Activated effector memory CD4-positive, alpha-beta T cell treated with Interleukin-2 at 50 U/mL for 16 hours (primary cell): ENCODE results near the gene GGACT.
"Not testable (repeated sequence)": the region's sequence is repeated elsewhere in the genome, so short reads cannot be mapped to it uniquely, and the experiment has no call there.

Experiments
- DNase-seq: peaks from one replicate; pipeline ENCODE4 v3.0.0-alpha.2; 2020

The GGACT gene

GRCh38 chr13:100600915-100601314 lies 12.3 kb upstream of the GGACT start:
- DNase-seq: no peak

- no peak for DNase-seq
These were observed 11.9 kb upstream of the GGACT start for GRCh38 chr13:100600461-100600860.

- DNase-seq: no peak
These were observed 8.7 kb upstream of the GGACT start for GRCh38 chr13:100597253-100597652.

DNA sequence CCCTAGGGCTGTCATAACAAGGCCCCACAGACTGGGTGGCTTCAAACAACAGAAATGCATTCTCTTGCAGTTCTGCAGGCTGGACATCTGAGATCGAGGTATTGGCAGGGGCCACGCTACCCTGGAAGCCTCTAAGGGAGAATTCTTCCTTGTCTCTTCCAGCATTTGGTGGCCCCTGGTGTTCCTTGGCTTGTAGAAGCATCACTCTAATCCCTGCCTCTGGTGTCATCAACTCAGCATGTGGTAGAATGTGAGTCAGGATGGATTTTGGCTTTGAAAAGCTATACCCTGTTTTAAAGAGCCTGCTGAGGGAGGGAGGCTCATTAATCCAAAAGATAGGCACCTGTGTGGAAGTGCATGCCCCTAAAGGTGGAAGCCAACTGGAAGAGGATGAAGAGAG lies 7.9 kb upstream of the GGACT start:
- no peak for DNase-seq

- DNase-seq: no peak
These were observed 6.1 kb upstream of the GGACT start for GRCh38 chr13:100594731-100595130.

DNA sequence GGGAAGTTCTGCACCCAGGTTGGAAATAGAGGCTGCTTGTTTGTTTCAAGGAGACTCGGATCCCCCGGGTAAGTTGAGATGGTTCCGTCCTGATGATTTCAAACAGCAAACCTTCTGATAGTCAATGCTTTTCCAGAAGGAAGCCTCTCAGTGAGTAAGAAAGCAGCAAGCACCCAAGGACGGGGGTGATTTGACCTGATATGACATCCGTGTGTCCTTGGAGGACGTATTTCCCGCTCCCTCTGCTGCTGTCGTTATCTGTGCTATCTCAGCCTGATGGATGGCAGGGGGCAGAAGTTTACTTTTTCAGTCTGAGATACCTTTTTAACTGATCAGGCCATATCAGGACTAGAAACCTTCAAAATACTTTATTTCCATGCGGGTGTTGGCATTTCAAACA lies 5.7 kb upstream of the GGACT start:
- no peak for DNase-seq

DNA sequence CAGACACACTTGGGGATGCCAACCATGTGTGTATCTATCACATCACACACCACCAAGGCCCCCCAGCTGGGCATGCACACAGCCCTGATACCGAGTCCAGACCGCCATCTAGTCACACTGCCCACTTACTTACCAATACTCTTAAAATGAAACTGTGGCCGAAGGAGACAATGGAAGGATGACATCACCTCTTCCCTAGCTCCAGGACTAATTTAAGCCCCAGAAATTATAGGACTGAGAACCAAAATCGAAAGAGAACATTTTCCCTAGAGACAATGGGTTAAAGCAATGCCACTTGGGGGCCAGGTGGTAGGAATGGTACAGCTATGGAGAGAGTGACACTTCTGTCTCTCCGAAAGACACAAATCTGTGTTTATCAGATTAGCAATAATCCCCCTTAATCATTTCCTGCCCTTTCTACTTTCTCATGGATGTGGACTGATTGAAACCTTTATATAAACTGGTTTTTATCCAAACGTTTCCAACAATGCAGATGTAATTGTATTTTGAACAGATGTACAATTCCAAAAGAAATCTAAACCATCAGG lies 663 bp upstream of the GGACT start:
- no peak for DNase-seq

- DNase-seq: peak; percentile 4
These were observed 3.7 kb downstream of the GGACT start for GRCh38 chr13:100584896-100585295.

DNA sequence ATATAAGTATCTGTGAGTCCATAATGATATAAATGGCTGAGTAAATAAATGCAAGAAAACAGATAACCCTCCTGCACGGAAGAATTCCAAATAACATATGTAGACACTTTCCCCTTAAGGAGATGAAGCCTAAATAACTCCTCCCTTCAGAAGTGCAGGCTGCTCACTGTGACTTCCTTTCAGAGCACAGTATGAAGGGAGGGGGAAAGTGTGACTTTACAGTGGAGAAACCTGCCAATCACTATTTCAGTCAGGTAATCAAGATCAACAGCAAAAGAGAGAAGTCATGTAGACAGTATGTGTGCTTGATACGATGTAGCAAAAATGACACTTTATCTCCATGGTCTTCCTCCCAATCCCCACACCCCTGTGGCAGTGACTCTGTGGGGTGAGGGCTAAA lies 7.1 kb downstream of the GGACT start:
- no peak for DNase-seq

DNA sequence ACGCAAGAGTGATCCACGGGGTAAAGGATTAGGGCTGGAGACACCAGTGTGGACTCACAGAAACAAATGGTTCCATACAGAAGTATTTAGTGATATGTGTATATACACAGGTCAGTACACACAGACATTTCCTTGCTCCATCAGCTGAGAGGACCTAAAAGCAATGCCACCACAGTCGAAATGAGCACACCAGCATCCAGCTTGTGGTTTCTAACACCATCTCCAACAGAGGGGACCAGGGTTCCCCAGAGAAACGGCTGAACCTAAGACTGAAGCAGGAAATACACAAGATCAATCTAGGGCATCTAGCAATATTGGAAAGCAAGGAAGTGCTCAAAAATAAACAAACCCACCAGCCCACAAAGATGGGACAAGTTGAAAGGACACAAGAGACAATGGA lies 7.6 kb downstream of the GGACT start:
- no peak for DNase-seq

DNA sequence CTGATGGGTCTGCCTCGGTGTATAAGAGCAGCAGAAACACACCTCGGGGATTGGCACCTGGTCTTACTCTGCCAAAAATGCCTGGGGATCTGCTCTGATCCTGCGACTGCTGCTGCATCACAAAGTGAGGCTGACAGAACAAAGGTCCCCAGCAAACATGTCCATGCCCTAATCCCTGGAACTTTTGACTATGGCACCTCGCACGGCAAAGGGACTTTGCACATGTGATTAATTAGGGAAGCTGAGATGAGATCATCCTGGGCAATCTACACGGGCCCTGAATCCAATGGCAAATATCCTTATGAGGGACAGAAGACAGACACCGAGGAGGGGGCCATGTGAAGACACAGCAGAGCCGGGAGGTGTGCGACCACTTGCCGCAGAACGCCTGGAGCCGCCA lies 8.5 kb downstream of the GGACT start:
- no peak for DNase-seq

- DNase-seq: not testable (repeated sequence)
These were observed 11.3 kb downstream of the GGACT start for GRCh38 chr13:100577239-100577638.

- DNase-seq: peak; percentile 50
These were observed 15.5 kb downstream of the GGACT start for GRCh38 chr13:100573121-100573520.

DNA sequence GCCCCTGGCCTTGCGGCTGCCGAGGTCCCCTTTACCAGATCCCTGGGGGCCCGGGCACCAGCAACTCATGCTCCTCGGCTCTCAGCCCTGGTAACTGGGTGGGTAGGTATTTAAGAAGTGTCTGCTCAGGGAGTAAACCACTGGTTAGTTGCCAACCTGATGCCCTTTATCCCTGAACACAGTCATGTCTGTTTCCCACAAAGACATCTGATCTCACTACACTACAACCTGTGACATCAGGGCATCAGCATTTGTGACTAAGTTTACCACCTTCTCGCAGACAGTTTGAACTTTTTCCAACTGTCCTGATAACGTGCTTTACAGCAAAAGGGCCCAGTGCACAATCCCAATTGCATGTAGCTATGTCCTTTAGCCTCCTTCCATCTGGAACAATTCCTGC lies 22.0 kb downstream of the GGACT start:
- DNase-seq: no peak

DNA sequence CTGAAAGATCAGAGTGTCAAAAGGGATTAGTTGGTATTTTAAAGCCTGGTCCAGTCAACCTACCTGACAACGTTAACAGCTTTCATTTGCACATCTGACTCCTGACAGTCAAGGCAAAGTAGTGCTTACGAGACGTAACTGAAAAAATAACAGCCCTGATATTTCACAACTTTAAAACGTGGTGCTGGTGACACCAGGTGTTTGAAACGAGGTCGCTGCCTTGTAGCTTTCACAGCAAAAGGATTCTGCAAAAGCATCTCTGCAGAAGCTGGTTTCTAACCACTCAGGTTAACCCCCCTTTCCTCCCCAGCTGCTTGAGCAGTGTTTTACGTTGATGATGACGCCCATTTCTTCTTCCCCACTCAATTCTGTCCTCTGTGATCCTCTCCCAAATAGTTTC lies 23.3 kb downstream of the GGACT start:
- DNase-seq: no peak

DNA sequence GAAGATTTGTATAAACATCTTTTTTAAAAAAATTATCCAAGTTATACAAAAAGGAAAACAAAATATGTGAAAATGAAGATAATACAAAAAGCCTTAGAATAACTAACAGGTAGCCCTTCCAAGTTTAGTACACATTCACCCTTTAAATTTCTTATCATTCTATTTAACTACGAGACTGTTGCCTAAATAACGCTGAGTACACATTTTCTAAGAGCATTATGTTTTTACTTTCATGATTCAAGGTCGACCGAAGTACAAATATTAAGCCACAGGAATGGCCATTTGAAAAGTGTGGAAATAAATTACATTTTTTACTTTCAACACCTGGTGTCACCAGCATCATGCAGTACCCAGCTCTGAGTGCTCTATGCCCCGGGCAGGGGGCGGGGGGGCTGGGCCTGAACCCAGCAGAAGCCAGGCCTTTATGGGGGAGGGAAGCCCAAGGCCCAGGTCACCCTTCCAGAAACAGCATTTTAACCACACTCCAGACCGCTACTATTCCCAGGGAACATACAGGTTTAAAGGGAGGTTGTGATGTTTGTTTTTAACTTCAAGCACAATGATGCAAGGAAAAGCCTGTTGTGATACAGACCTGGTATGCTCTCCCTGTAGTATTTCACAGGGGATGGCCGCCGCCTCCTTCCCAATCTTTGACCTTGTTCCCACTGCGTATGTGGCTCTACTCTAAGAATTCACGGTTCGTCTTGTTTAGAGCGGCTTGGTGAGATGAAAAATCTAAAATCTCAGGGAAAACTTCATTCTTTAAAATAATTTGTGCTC lies 24.0 kb downstream of the GGACT start:
- DNase-seq: no peak

GRCh38 chr13:100563779-100564178 lies 24.8 kb downstream of the GGACT start:
- DNase-seq: no peak

DNA sequence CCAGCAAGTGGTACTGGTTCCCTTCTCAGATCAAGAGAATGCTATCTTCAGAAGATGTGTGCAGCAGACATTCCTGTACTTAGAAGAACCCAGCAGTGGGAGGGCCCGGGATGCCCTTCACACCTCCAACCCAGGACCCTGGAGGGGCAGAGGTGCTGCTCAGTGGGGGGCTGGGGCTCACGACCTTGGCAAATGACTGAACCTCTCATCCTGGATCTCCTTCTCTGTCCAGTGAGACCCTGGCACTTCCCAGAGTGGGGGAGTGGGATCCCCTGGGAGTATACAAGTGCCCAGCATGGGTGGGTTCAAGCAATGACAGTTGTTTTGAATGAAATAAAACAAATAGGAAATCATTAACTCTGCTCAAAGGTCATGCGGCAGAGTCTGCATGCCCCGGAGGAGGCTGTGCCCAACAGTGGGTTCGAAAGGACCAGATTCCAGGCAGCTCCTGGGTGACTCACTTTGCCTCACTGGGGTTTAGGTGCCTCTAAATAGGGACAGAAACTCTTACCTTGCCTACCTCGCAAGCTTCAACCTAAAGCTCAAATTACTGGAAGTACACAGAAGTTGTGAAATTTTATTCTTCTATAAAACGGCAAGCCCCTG lies 26.9 kb downstream of the GGACT start:
- DNase-seq: no peak

DNA sequence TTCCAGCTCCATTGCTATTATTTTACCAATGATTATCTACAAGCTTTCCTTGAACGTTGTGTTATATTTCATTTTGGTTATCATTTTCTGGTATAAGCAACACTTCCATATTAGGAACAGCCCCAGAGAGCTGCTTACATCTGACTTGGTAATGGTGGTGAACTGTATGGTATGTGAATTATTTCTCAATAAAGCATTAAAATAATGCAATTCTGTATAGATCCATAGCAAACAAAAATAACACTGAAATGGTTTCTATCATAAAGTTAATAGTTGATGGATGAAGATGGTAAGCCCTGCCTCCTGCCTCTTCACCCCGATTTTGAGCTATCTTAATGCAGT lies 27.5 kb downstream of the GGACT start:
- no peak for DNase-seq

- DNase-seq: no peak
These were observed 28.0 kb downstream of the GGACT start for GRCh38 chr13:100560498-100561157.

DNA sequence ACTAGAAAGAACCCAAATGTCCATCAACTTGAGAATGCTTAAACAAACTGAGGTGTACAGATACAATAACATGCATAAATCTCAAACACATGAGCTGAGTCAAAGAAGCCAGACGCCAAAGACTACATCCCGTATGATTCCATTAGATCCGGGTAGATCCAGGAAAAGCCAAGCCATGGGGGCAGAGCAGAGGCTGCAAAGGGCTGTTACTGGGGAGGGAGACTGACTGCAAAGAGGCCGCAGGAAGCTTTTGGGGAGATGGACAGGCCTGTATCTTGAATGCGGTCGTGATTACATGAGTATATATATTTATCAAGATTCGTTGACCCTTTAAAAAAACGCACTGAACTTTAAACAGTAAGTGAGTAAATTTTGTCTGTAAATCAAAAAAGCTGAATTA lies 28.7 kb downstream of the GGACT start:
- no peak for DNase-seq

DNA sequence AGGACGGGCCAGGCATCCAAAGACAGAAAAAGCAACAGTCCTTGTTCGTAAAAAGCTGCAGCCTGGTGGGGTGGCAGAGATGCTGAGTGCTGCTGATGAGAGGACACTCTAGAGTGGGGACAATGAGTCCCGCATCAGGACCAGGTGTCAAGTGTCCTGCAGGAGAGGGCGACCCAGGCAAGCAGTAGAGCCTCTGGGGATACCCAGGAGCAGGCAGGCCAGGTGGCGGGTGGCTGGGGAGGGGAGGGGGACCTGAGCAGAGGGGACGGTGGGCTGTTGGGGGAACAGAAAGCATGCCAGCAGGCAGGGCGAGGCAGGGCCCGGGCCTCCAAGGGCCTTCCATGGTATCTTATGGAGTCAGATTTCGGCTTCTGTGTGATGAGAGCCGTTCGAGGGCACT lies 35.8 kb downstream of the GGACT start:
- no peak for DNase-seq

GRCh38 chr13:100549316-100549715 lies 39.3 kb downstream of the GGACT start:
- DNase-seq: no peak

DNA sequence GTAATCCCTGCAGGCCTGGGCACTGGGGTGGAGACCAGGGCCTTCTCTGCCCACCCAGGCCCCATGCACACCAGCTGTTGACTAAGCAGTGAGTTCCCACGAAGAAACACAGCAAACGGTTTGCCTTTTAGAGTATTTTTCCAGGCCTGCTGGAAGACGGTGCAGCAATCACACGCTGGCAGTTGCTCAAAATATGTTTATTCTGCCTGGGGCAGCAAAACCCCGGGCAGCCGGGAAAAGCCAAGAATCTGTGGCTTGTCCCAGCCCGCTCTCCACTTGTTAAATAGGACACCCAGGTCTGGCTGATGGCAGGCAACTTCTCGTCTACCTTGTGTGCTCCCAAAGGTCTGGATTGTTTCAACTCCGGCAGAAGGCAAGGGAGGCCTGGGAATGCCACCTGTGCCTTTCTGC lies 40.8 kb downstream of the GGACT start:
- DNase-seq: no peak
